Heart left ventricle (tissue), 16 donors: ENCODE measurements around the gene SKIC3. TPM values are rescaled to one million over a fixed set of nuclear protein-coding genes. Genes with fewer than 3 reads are reported as not detected.

Experiments
- ATAC-seq, 4 donors: fragments of 200-7000 bp; cut with Tn5 transposase; one replicate each; pipeline ENCODE4 v1.9.1; 2020 to 2022; ENCODE audit warnings: moderate library complexity in 4 of 4, mild to moderate bottlenecking in 3 of 4, moderate number of reproducible peaks in 1 of 4
- DNase-seq, 5 donors: peaks; one replicate each; pipeline ENCODE4 v3.0.0-alpha.2; 2020
- H3K27ac ChIP-seq, 12 donors: fragments of 200-600 bp; sonication (generic) in 4 of 12; one replicate each; pipeline versions ENCODE4 v1.5.0 to v1.8.0; 2016 to 2022; ENCODE audit warnings: mild to moderate bottlenecking in 2 of 12
- H3K27me3 ChIP-seq, 9 donors: fragments of 200-600 bp; sonication (generic) in 2 of 9; one replicate each; pipeline versions ENCODE4 v1.5.1 to v1.8.0; 2016 to 2022; ENCODE audit warnings: mild to moderate bottlenecking in 3 of 9
- H3K36me3 ChIP-seq, 9 donors: fragments of 200-600 bp; sonication (generic) in 2 of 9; one replicate each; pipeline versions ENCODE4 v1.5.0 to v1.8.0; 2018 to 2022; ENCODE audit warnings: mild to moderate bottlenecking in 2 of 9
- H3K4me1 ChIP-seq, 12 donors: fragments of 200-600 bp; sonication (generic) in 4 of 12; one replicate each; pipeline versions ENCODE4 v1.5.0 to v1.8.0; 2016 to 2022; ENCODE audit warnings: mild to moderate bottlenecking in 3 of 12
- H3K4me3 ChIP-seq, 12 donors: fragments of 200-600 bp; sonication (generic) in 4 of 12; one replicate each; pipeline versions ENCODE4 v1.5.0 to v1.8.0; 2017 to 2022; ENCODE audit warnings: mild to moderate bottlenecking in 9 of 12, moderate library complexity in 4 of 12
- H3K9me3 ChIP-seq, 12 donors: fragments of 200-600 bp; sonication (generic) in 4 of 12; one replicate each; pipeline versions ENCODE4 v1.5.0 to v1.8.0; 2016 to 2022; ENCODE audit warnings: mild to moderate bottlenecking in 1 of 12
- POLR2A ChIP-seq, 2 donors: fragments of 450-650 bp; IDR thresholded peaks; one replicate each; pipeline ENCODE4 v1.6.1; 2017; ENCODE audit warnings: antibody characterized with exemption in 2 of 2, mild to moderate bottlenecking in 2 of 2, moderate library complexity in 2 of 2
- WGBS, 4 donors: extraction: QIAGEN DNeasy Blood & Tissue Kit in 2 of 4; methylation state at CpG; one replicate each; pipeline versions ENCODE4 v1.1.5 to v1.1.7; 2013 to 2018; 5-methylcytosine and 5-hydroxymethylcytosine counted together
- intact Hi-C, 10 donors: fragments of 100-400 bp; cut with DNase I; formaldehyde crosslinking; loops; one replicate each; pipeline versions ENCODE4 v1.11.1 to v1.14.2; 2022
- polyA plus RNA-seq, 2 donors: library from polyadenylated mRNA; stranded (reverse); fragments of 200-250 nt; gene quantifications; one replicate each; pipeline ENCODE4 v1.2.3, GENCODE V29; 2013
- total RNA-seq, 9 donors: library from RNA; depleted of rRNA in 2 of 9; stranded (reverse); fragments of >200 nt in 2 of 9; fragmentation: NEBNext Ultra II Directional in 3 of 9; extraction: Animal tissue kit (Norgen Biotek cat#: 25700) in 3 of 9; gene quantifications; one replicate each; pipeline versions ENCODE4 v1.1.0 to v1.2.4, GENCODE V29; 2016 to 2023
- TF ChIP-seq, protein P1 (sequence below), 12 donors: fragments of 200-600 bp; sonication (generic) in 4 of 12; IDR thresholded peaks; one replicate each; pipeline versions ENCODE4 v1.5.0 to v1.8.0; 2018 to 2022; ENCODE audit warnings: antibody characterized with exemption in 12 of 12, mild to moderate bottlenecking in 5 of 12
- donor health status: ischemic (EF 13 %, LVEDD 7.1; RV severe dilation, severe dysfunction).
- donor health status: healthy with polysubstance abuse.
- donor health status: DM: no; HTN: yes; CAD: no.
- donor health status: DM: no; HTN: no; CAD: no.
- donor health status: ischemic (EF 25% LVEDD 6.9; RV normal size, moderate dysfunction).
- donor health status: ischemic (EF 25% LVEDD 5.7; RV mildly dilated, moderate dysfunction).
- donor health status: healthy.
- donor health status: DM: yes; HTN: yes; CAD: no.
- donor health status: ischemic (EF 35%, LVEDD 5.7; RV mildly dilated, moderate dysfunction).
- donor health status: nonischemic (EF 11% LVEDD 7.7; RV severe dilation, severe dysfunction).
- donor health status: DM: yes; HTN: yes; CAD: no.
- donor health status: PGD.
- donor health status: ischemic (EF 29% LVEDD 5.4; RV normal size, mild dysfunction).
- donor health status: nonischemic (EF 23%, LVEDD 6.1; RV moderate dilation, normal function).

The SKIC3 gene
- total and polyA plus RNA-seq, 11 donors = 12.9 to 80.2 (median 64.5) TPM

DNA sequence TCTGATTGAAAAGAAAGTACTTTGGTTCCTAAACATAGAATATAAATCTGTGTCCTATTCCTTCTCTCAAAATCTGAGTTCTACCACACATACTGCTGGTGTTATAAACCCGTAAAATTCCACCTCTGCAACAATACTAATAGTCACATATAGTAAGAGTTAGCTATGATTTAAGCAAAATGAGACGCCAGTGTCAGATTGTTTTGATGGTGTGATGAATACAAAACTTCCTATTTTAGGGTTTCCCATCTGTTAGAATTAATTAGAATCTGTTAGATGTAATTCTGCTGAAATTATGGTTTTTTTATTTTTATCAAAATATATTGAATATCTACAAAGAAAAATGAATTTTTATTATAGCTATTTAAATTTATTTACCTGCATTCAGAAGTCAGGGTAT lies 26.8 kb upstream of the SKIC3 start:
- ATAC-seq (no peak), DNase-seq (no peak)
- Histone ChIP-seq H3K4me1 (no peaks in the 10 kb centered on the region), H3K27ac (no peak overlapping the region), H3K36me3 (peaks cover 0 to 16% (median 3%) of the 10 kb centered on the region in 9 donors), H3K4me3 (no peak overlapping the region), H3K9me3 (no peaks in the 10 kb centered on the region), H3K27me3 (no peaks in the 10 kb centered on the region)
- no peak for TF ChIP-seq POLR2A (IDR thresholded peaks at IDR 0.05)
- TF ChIP-seq, protein P1, sequence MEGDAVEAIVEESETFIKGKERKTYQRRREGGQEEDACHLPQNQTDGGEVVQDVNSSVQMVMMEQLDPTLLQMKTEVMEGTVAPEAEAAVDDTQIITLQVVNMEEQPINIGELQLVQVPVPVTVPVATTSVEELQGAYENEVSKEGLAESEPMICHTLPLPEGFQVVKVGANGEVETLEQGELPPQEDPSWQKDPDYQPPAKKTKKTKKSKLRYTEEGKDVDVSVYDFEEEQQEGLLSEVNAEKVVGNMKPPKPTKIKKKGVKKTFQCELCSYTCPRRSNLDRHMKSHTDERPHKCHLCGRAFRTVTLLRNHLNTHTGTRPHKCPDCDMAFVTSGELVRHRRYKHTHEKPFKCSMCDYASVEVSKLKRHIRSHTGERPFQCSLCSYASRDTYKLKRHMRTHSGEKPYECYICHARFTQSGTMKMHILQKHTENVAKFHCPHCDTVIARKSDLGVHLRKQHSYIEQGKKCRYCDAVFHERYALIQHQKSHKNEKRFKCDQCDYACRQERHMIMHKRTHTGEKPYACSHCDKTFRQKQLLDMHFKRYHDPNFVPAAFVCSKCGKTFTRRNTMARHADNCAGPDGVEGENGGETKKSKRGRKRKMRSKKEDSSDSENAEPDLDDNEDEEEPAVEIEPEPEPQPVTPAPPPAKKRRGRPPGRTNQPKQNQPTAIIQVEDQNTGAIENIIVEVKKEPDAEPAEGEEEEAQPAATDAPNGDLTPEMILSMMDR (IDR thresholded peaks at IDR 0.05) = no peak
- 90 to 98% (median 95%) methylated on average over 2 of the region's 2 CpGs for WGBS, 4 donors
- intact Hi-C loops = no loop called here

DNA sequence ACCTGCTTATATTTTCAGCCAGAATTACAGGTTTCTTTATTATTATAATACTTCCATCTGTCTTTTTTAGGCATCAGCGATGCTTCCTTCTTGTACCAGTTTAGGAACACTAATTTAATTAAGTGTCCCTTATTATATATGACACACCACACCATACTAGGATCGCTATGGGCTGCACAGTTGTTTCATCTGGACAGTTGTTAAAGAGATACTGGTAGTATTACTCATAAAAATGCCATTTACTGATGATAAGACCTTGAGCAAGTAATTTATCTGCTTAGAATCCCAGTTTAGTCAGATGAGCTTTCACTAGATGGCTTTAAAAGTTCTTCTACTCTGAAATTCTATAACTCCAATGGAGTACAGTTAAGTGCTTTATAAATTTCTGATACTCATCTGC lies 17.2 kb upstream of the SKIC3 start:
- Histone ChIP-seq H3K4me3 (no peak overlapping the region), H3K4me1 (no peaks in the 10 kb centered on the region), H3K27ac (no peak overlapping the region), H3K9me3 (peaks cover 0 to 17% (median 0%) of the 10 kb centered on the region in 12 donors), H3K27me3 (no peaks in the 10 kb centered on the region), H3K36me3 (peaks cover 0 to 23% (median 14%) of the 10 kb centered on the region in 9 donors)
- intact Hi-C loops = no loop called here
- ATAC-seq (no peak), DNase-seq (no peak)
- WGBS, 4 donors = 91 to 97% (median 95%) methylated on average over 2 of the region's 2 CpGs
- no peak for TF ChIP-seq POLR2A (IDR thresholded peaks at IDR 0.05)
- TF ChIP-seq, protein P1 (IDR thresholded peaks at IDR 0.05) = no peak

DNA sequence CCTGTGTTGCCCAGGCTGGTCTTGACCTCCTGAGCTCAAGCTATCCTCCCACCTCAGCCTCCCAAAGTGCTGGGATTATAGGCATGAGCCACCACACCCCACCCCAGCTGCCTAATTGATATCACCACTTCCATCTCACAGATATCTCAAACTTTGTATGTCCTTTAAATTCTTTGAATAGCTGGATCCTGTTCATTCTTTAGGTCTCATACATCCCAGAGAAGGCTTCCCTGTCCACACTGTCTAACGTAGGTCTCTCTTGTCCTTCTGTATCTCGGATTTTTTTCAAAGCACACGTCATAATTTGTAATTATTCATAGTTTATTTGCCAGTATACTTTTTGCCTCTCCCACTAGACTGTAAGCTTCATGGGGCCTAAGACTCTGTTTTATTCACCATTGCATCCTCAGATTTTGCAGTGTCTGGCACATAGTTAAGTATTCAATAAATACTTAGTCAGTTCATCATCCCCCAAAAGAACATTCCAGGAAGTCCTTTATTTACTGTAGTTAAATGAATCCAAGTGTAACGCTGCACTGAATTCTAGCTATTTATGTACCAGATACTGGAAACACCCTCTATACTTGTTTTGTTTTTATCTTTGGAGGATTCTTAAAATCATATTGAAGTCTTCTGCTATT lies 10.6 kb upstream of the SKIC3 start:
- Histone ChIP-seq H3K4me3 (no peak overlapping the region), H3K4me1 (no peaks in the 10 kb centered on the region), H3K27ac (no peak overlapping the region), H3K27me3 (no peaks in the 10 kb centered on the region), H3K9me3 (no peaks in the 10 kb centered on the region), H3K36me3 (peaks cover 0 to 33% (median 19%) of the 10 kb centered on the region in 9 donors)
- ATAC-seq (no peak), DNase-seq (no peak)
- TF ChIP-seq, protein P1 (IDR thresholded peaks at IDR 0.05) = no peak
- no peak for TF ChIP-seq POLR2A (IDR thresholded peaks at IDR 0.05)
- 86 to 91% (median 89%) methylated on average over 4 of the region's 4 CpGs for WGBS, 4 donors
- intact Hi-C loops = no loop called here

DNA sequence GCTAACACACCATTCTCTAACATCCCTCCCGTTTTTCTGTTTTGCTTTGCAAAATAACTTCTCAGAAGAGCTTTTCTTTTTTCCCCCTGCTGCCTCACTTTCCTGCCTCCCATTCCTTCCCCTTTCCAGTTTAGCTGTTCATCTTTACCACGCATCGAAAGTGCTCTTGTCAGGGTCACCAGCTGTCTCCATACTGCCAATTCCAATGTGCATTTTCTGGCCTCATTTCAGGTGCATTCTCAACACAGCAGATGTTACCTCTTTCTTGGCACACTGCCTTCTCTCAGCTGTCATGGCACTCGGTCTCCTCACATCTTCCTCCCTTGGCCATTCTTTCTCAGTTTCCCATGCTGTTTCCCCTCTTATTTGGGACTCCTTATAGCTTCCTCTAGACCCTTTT lies 9.7 kb upstream of the SKIC3 start:
- 66 to 72% (median 70%) methylated on average over 4 of the region's 4 CpGs for WGBS, 4 donors
- no peak for TF ChIP-seq POLR2A (IDR thresholded peaks at IDR 0.05)
- TF ChIP-seq, protein P1 (IDR thresholded peaks at IDR 0.05) = no peak
- Histone ChIP-seq H3K27me3 (no peaks in the 10 kb centered on the region), H3K36me3 (peaks cover 0 to 33% (median 19%) of the 10 kb centered on the region in 9 donors), H3K4me3 (no peak overlapping the region), H3K9me3 (no peaks in the 10 kb centered on the region), H3K4me1 (no peaks in the 10 kb centered on the region), H3K27ac (no peak overlapping the region)
- DNase-seq = no peak
- no peak for ATAC-seq
- intact Hi-C loops = no loop called here
